22Rv1 (cell line): ENCODE data around the gene CCS.
"Not testable (repeated sequence)": the region's sequence is repeated elsewhere in the genome, so short reads cannot be mapped to it uniquely, and the experiment has no call there.

Source experiments
- H3K27ac ChIP-seq: fragments of 450-650 bp; 2 replicates; pipeline ENCODE4 v1.5.1; 2017
- ZFX ChIP-seq: fragments of 450-650 bp; IDR thresholded peaks from 2 replicates; pipeline ENCODE4 v1.6.1; 2017; ENCODE audit warnings: antibody characterized with exemption, borderline replicate concordance
- TF ChIP-seq, protein P1 (sequence below): fragments of 450-650 bp; IDR thresholded peaks from 2 replicates; pipeline ENCODE4 v1.5.1; 2017; ENCODE audit warnings: mild to moderate bottlenecking

Gene CCS

DNA sequence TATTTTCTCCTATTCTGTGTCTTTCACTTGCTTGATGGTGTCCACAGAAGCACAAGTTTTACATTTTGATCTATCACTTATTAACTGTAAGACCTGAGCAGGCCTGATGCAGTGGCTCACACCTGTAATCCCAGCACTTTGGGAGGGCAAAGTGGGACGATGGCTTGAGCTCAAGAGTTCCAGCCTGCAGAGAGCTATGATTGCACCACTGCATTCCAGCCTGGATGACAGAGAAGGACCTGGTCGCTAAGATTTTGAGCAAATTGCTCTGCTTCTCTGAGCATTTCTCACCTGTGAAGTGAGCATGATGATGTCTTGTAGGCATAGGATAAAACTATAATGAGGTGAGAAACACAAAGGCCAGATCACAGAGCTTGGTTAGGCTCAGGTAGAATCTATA, 6.8 kb upstream of the CCS start:
- TF ChIP-seq ZFX = no peak
- TF ChIP-seq, protein P1, sequence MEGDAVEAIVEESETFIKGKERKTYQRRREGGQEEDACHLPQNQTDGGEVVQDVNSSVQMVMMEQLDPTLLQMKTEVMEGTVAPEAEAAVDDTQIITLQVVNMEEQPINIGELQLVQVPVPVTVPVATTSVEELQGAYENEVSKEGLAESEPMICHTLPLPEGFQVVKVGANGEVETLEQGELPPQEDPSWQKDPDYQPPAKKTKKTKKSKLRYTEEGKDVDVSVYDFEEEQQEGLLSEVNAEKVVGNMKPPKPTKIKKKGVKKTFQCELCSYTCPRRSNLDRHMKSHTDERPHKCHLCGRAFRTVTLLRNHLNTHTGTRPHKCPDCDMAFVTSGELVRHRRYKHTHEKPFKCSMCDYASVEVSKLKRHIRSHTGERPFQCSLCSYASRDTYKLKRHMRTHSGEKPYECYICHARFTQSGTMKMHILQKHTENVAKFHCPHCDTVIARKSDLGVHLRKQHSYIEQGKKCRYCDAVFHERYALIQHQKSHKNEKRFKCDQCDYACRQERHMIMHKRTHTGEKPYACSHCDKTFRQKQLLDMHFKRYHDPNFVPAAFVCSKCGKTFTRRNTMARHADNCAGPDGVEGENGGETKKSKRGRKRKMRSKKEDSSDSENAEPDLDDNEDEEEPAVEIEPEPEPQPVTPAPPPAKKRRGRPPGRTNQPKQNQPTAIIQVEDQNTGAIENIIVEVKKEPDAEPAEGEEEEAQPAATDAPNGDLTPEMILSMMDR = no peak
- no peak overlapping the region for H3K27ac ChIP-seq

DNA sequence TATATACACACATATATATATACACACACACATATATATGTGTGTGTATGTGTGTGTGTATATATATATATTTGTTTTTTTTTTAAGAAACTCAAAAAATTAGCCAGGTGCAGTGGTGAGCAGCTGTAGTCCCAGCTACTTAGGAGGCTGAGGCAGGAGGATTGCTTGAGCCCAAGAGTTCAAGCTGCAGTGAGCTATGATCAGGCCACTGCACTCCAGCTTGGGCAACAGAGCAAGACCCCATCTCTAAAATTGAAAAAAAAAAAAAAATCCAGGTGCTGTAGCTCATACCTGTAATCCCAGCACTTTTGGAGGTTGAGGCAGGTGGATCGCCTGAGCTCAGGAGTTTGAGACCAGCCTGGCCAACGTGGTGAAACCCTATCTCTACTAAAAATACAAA, 3.7 kb upstream of the CCS start:
- H3K27ac ChIP-seq = not testable (repeated sequence)

DNA sequence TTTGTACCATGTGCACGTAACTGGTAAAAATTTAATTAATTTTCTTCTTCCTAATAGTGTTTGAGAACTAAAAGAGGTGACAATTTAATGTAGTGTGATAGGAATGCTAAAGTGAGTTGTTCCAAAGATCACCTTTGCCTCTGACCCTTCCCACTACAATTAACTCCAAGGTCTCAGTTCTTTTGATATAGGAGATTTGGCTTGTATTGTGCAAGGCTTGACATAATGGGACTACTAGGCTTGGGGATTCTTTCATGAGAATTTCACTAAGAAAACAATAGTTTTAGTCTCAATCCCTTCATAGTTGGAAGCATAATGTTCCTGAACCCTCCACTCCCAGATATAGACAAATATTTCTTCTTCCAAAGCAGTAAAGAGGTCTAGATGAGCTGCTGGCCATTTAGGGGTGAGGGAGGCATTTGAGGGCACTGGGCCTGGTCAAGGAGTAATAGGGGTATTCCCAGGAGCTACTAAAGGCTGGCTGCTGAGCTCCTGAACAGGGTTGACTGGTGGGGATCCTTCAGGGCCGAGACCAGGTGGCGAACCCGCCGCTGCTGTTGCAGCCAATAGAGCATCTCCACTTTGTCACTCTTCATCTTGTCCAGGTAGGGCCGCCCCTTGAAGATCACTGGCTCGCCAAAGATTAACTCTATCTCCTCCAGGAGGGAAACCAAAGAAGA, 2.8 kb upstream of the CCS start:
- no peak overlapping the region for H3K27ac ChIP-seq
- TF ChIP-seq ZFX = no peak
- TF ChIP-seq, protein P1 = no peak

DNA sequence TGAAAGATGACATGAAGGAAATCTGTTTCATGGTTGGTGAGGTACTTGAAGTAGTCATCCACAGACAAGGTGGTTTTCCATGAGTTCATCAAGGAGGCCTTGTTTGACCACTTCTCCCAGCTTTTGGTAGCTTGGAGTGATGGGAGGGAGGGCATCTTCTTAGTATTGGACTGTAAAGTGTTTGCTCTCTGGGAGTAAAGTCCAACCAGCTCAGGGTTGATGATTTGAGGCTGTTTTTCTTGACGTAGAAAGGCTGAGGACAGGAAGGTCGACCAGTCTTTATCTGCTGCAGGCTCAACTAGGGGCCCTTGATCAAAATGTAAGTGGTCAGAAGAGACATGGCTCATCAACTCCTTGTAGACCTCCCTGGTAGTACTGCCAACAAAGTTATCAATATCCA, 1.8 kb upstream of the CCS start:
- TF ChIP-seq ZFX = no peak
- TF ChIP-seq, protein P1 = no peak
- no peak overlapping the region for H3K27ac ChIP-seq

DNA sequence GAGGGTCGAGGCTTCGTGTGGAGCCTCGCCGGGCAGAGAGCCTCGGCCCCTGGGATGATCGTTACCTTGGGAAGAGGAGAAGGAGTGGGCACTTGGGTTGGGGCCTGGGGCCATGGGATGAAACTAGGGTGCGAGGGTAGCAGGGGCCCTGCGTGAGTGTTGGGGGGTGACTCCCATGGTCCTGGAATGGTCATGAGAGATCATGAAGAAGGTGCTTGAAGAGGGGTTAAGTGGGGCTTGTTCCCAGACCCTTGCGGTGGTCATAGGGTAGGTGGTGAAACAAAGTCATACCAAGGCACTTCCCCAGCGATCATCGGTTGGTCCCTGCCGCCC, 284 bp downstream of the CCS start:
- peak overlapping the region; percentile 56 for H3K27ac ChIP-seq
- TF ChIP-seq ZFX = no peak
- TF ChIP-seq, protein P1 = no peak

DNA sequence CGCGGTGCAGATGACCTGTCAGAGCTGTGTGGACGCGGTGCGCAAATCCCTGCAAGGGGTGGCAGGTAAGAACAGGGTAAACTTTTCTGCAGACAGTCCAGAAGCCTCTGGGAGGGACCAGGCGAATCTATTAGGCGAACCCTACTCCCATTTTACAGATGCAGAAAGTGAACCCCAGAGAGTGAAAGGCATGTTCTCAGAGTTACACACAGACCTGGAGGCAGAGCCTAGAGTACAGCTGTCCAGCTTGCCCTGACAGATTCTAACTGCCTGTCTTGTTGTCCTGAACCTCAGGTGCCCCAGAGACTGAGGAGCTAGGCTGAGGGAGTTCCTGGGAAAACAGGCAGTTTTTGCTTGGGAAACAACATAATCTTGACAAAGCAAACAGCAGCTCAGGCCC, 665 bp downstream of the CCS start:
- H3K27ac ChIP-seq = peak overlapping the region; percentile 56

DNA sequence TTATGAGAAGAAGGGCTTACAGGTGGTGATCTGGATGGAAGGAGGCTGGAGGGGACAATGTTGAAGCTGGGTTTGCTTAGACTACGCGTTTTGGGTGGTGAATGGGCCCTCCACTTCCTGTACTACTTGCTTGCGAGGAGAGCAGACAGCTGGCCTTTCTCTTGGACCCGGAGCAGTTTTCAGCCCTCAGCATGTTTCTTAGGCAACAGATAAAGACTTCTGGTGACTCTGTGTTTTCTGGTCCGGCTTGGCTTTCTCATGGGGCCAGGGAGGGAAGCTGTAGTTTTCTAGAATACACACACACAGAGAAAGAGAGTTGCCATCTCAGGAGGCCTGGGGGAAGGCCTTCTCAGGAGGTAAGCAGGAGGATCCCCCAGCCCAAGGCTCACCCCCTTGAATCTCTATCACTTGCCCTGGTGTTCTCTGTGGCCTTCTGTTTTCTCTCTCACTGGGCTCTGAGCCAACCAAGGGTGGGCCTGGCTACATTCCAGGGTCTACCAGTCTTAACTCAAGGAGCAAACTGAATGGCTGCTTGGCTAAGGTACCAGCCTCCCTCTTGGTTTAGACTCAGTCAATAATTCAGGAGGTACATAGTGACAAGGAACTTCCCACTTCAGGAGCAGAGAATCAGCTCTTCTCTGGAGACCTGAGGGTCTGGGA, 2.4 kb downstream of the CCS start:
- no peak for TF ChIP-seq ZFX
- TF ChIP-seq, protein P1 = no peak
- H3K27ac ChIP-seq = no peak overlapping the region

More for the DNA sequence above, 665 bp downstream of the CCS start:
- TF ChIP-seq, protein P1 = no peak
- TF ChIP-seq ZFX = no peak
